MM.1S (cell line): Measurements from ENCODE around the gene VDAC1.

ENCODE experiments used
- DNase-seq: peaks from one replicate; pipeline ENCODE4 v3.0.0-alpha.2; 2015
- H2AFZ ChIP-seq: fragments of 300-600 bp; sonication (generic); 2 replicates; pipeline ENCODE4 v1.6.0; 2016; ENCODE audit warnings: antibody characterized with exemption, low read length
- H3F3A ChIP-seq: fragments of 300-600 bp; sonication (generic); 2 replicates; pipeline ENCODE4 v1.6.1; 2016; ENCODE audit warnings: mild to moderate bottlenecking, antibody characterized with exemption, low read length, moderate library complexity, mixed read lengths; ENCODE audit not compliant: insufficient read depth
- H3K27ac ChIP-seq: fragments of 300-600 bp; sonication (generic); 2 replicates; pipeline ENCODE4 v1.5.1; 2016; ENCODE audit warnings: mild to moderate bottlenecking, low read length
- H3K27me3 ChIP-seq: fragments of 300-600 bp; sonication (generic); replicated peaks from 2 replicates; pipeline ENCODE4 v1.6.0; 2016; ENCODE audit warnings: low read length; ENCODE audit not compliant: insufficient read depth
- H3K36me3 ChIP-seq: fragments of 300-600 bp; sonication (generic); replicated peaks from 2 replicates; pipeline ENCODE4 v1.6.1; 2016; ENCODE audit warnings: mild to moderate bottlenecking, low read length, mixed read lengths; ENCODE audit not compliant: insufficient read depth
- H3K4me1 ChIP-seq: fragments of 300-600 bp; sonication (generic); 2 replicates; pipeline ENCODE4 v1.6.1; 2016; ENCODE audit warnings: low read length, mixed read lengths
- H3K4me2 ChIP-seq: fragments of 300-600 bp; sonication (generic); 2 replicates; pipeline ENCODE4 v1.6.0; 2016; ENCODE audit warnings: low read depth, low read length
- H3K4me3 ChIP-seq: fragments of 300-600 bp; sonication (generic); 2 replicates; pipeline ENCODE4 v1.5.1; 2016; ENCODE audit warnings: low read length, mixed read lengths
- H3K79me2 ChIP-seq: fragments of 300-600 bp; sonication (generic); 2 replicates; pipeline ENCODE4 v1.6.1; 2016; ENCODE audit warnings: mixed run types, low read length, mixed read lengths
- H3K9ac ChIP-seq: fragments of 300-600 bp; sonication (generic); 2 replicates; pipeline ENCODE4 v1.6.1; 2016; ENCODE audit warnings: low read length, mixed read lengths
- H3K9me2 ChIP-seq: fragments of 300-600 bp; sonication (generic); replicated peaks from 2 replicates; pipeline ENCODE4 v1.6.1; 2016; ENCODE audit warnings: mild to moderate bottlenecking, low read length, mixed read lengths; ENCODE audit not compliant: insufficient read depth
- H3K9me3 ChIP-seq: fragments of 300-600 bp; sonication (generic); replicated peaks from 2 replicates; pipeline ENCODE4 v1.6.1; 2016; ENCODE audit warnings: mild to moderate bottlenecking, low read length, mixed read lengths; ENCODE audit not compliant: insufficient read depth
- H4K20me1 ChIP-seq: fragments of 300-600 bp; sonication (generic); 2 replicates; pipeline ENCODE4 v1.6.1; 2016; ENCODE audit warnings: mild to moderate bottlenecking, low read length, moderate library complexity, mixed read lengths; ENCODE audit not compliant: insufficient read depth
- CTCF ChIP-seq: fragments of 300-600 bp; sonication (generic); IDR thresholded peaks from 2 replicates; pipeline ENCODE4 v1.5.1; 2016; ENCODE audit warnings: antibody characterized with exemption, low read length, mixed read lengths
- EZH2 ChIP-seq: fragments of 300-600 bp; sonication (generic); optimal IDR thresholded peaks from 2 replicates; pipeline ENCODE3; 2017; ENCODE audit warnings: low read depth, mild to moderate bottlenecking, antibody characterized with exemption, low read length, mixed read lengths
- EZH2phosphoT487 ChIP-seq: fragments of 300-600 bp; sonication (generic); IDR thresholded peaks from 2 replicates; pipeline ENCODE4 v1.6.1; 2018; ENCODE audit warnings: antibody characterized with exemption, low read length

Gene VDAC1

DNA sequence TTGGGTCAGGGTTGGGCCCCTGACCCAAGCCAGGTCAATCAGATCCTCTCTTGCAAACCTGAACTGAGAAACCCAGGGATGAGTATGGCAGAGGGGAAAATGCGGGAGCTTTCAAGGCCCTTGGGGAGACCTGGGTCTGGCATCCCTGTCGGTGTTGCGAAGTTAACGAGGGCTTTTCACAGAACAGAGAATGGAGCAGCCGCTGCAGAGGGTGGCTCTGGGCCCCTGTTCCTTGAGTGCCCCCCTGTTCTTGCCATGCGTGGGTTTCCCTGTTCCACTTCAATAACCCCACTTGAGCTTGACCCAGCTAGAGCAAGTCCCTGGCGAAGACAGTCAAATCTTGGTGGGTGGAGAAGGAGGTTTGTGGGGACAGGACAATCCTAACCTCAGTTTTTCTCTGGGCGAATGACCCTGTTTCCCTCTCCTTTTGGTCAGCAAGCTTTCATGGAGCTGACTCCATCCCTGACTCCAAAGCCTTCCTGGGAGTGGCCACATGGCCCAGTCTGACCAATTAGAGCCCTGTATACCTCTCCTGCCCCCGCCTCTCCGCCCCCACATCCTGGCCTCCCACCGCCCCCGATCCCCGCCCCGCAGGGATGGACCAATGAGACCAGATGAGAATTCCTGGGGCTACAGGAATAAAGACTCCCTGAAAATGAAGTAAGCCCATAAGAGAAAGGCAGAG, 2.9 kb upstream of the VDAC1 start:
- no peaks in the 10 kb centered on the region for H3K36me3 ChIP-seq
- no peak overlapping the region for H3K9ac ChIP-seq
- H3K4me3 ChIP-seq: no peak overlapping the region
- H3K4me2 ChIP-seq: no peak overlapping the region
- peaks cover 29% of the 10 kb centered on the region for H3K79me2 ChIP-seq
- H3K27ac ChIP-seq: no peak overlapping the region
- no peaks in the 10 kb centered on the region for H3K9me2 ChIP-seq
- peaks cover 5% of the 10 kb centered on the region; the same call in 1 of the 2 replicates for H3K4me1 ChIP-seq
- H4K20me1 ChIP-seq: peaks cover 4% of the 10 kb centered on the region; the same call in 1 of the 2 replicates
- H2AFZ ChIP-seq: no peak overlapping the region
- H3K27me3 ChIP-seq: no peaks in the 10 kb centered on the region
- no peaks in the 10 kb centered on the region for H3K9me3 ChIP-seq
- no peak for TF ChIP-seq EZH2
- no peak for TF ChIP-seq EZH2phosphoT487
- TF ChIP-seq CTCF: no peak
- no peak for DNase-seq
- peaks cover 6% of the 10 kb centered on the region; the same call in 1 of the 2 replicates for H3F3A ChIP-seq

DNA sequence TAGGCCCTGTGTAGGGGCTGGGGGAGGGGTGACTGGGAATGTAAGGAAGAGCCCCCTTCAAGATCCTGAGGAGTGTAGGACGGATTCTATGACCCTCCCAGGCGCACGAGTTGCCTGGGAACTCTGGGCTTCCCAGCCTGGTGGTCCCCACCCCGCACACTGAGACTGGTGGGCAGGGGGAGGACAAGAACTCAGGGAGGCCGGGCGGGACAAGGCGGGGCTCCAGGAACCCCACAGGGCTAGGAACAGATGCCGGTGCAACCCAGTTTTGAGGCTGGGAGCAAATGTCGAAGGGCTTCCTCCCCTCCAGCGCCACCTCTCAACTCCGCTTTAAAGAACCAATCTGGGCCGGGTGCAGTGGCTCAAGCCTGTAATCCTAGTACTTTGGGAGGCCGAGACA, 1.3 kb upstream of the VDAC1 start:
- Histone ChIP-seq H3K79me2 (peaks cover 45% of the 10 kb centered on the region), H2AFZ (no peak overlapping the region), H3K27me3 (no peaks in the 10 kb centered on the region), H3K4me3 (no peak overlapping the region), H3K4me1 (peaks cover 13% of the 10 kb centered on the region), H3K27ac (no peak overlapping the region), H4K20me1 (peaks cover 20% of the 10 kb centered on the region), H3K9ac (no peak overlapping the region), H3F3A (peaks cover 6% of the 10 kb centered on the region; the same call in 1 of the 2 replicates), H3K36me3 (0 out of 2 replicates have a peak, but pooled peaks cover 2% of the 10 kb centered on the region), H3K9me2 (no peaks in the 10 kb centered on the region), H3K4me2 (peak overlapping the region; percentile 87; the same call in 1 of the 2 replicates), H3K9me3 (no peaks in the 10 kb centered on the region)
- no peak for DNase-seq
- TF ChIP-seq EZH2: no peak
- no peak for TF ChIP-seq EZH2phosphoT487
- TF ChIP-seq CTCF: no peak

DNA sequence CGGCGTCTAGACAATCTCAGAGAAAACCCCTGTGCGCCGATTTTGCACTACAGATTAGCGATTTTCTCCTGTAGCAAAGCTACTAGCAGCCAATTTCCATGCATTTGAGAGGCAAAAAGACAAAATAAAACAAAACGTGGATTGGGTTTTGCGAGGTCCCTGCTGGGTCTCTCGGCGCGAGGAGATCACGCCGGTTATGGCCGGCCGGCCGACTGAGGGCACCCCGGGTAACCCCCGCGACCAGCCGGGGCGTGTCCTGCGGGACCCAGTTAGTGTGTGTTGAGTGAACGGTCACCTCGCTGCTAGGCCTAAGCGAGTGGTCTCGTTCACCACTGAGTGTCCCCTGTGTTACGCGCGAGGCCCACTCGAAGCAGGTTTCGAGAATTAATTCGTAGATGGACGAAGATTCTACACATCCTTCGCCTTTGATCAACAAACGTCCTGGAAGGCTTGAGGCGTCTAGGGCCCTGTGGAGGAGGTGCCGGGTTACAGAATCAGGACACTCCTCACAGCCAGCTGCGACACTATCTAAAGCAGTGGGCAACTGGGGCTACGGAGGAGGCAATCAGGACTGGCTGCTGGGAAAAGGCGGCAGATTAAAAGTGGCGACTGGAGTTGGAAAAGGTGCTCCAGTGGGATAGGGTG, 764 bp upstream of the VDAC1 start:
- Histone ChIP-seq H3K4me3 (peak overlapping the region; percentile 93), H4K20me1 (peaks cover 26% of the 10 kb centered on the region), H3K9ac (peak overlapping the region; percentile 88), H3K36me3 (0 out of 2 replicates have a peak, but pooled peaks cover 5% of the 10 kb centered on the region), H3K27me3 (no peaks in the 10 kb centered on the region), H3K27ac (peak overlapping the region; percentile 83; the same call in 1 of the 2 replicates), H3F3A (peaks cover 6% of the 10 kb centered on the region; the same call in 1 of the 2 replicates), H3K9me2 (no peaks in the 10 kb centered on the region), H3K9me3 (no peaks in the 10 kb centered on the region), H2AFZ (peak overlapping the region; percentile 47), H3K4me1 (peaks cover 13% of the 10 kb centered on the region), H3K4me2 (peak overlapping the region; percentile 87), H3K79me2 (peaks cover 51% of the 10 kb centered on the region)
- DNase-seq: no peak
- no peak for TF ChIP-seq CTCF
- TF ChIP-seq EZH2: no peak
- TF ChIP-seq EZH2phosphoT487: no peak
